GM23338 (cell line): Measurements from ENCODE around the gene SLC2A13. TPM values are rescaled to one million over a fixed set of nuclear protein-coding genes. Genes with fewer than 3 reads are reported as not detected.

ENCODE experiments used
- ATAC-seq: fragments of 200-7000 bp; cut with Tn5 transposase; 3 replicates; pipeline ENCODE4 v1.9.1; 2020
- DNase-seq: peaks from one replicate; pipeline ENCODE4 v3.0.0-alpha.2; 2015; ENCODE audit warnings: low spot score
- H2AFZ ChIP-seq: fragments of 200-600 bp; sonication (generic); 2 replicates; pipeline ENCODE4 v1.8.0; 2016; ENCODE audit warnings: antibody characterized with exemption, mild to moderate bottlenecking, moderate library complexity
- H3F3A ChIP-seq: fragments of 200-600 bp; sonication (generic); replicated peaks from 2 replicates; pipeline ENCODE4 v1.8.0; 2017; ENCODE audit warnings: antibody characterized with exemption, mixed run types, low read depth
- H3K27ac ChIP-seq: fragments of 200-600 bp; sonication (generic); 2 replicates; pipeline ENCODE4 v1.6.1; 2016; ENCODE audit warnings: low read depth
- H3K27me3 ChIP-seq: fragments of 200-600 bp; sonication (generic); 2 replicates; pipeline ENCODE4 v1.8.0; 2016; ENCODE audit warnings: mild to moderate bottlenecking, mixed run types, moderate library complexity; ENCODE audit not compliant: insufficient read depth
- H3K36me3 ChIP-seq: fragments of 200-600 bp; sonication (generic); 2 replicates; pipeline ENCODE4 v1.8.0; 2016; ENCODE audit warnings: mild to moderate bottlenecking; ENCODE audit not compliant: insufficient read depth
- H3K4me1 ChIP-seq: fragments of 200-600 bp; sonication (generic); 2 replicates; pipeline ENCODE4 v1.8.0; 2016; ENCODE audit warnings: mild to moderate bottlenecking, moderate library complexity; ENCODE audit not compliant: insufficient read depth
- H3K4me2 ChIP-seq: fragments of 200-600 bp; sonication (generic); 2 replicates; pipeline ENCODE4 v1.7.1; 2017; ENCODE audit warnings: mixed run types
- H3K4me3 ChIP-seq: fragments of 200-600 bp; sonication (generic); 2 replicates; pipeline ENCODE4 v1.6.1; 2016; ENCODE audit warnings: mixed run types
- H3K79me2 ChIP-seq: fragments of 200-600 bp; sonication (generic); replicated peaks from 2 replicates; pipeline ENCODE4 v1.8.0; 2017; ENCODE audit warnings: mild to moderate bottlenecking; ENCODE audit not compliant: insufficient read depth
- H3K9me2 ChIP-seq: fragments of 200-600 bp; sonication (generic); 2 replicates; pipeline ENCODE4 v1.8.0; 2017; ENCODE audit not compliant: insufficient read depth
- H4K20me1 ChIP-seq: fragments of 200-600 bp; sonication (generic); replicated peaks from 2 replicates; pipeline ENCODE4 v1.8.0; 2017; ENCODE audit warnings: mild to moderate bottlenecking; ENCODE audit not compliant: insufficient read depth
- H3K27ac Mint-ChIP-seq: 2 replicates; pipeline ENCODE4 v1.8.0; 2020; ENCODE audit warnings: inconsistent platforms, mild to moderate bottlenecking, moderate library complexity, mixed read lengths
- H3K27me3 Mint-ChIP-seq: 3 replicates; pipeline ENCODE4 v1.8.0; 2022; ENCODE audit warnings: low read depth, mild to moderate bottlenecking, moderate library complexity, mixed read lengths, inconsistent platforms; ENCODE audit not compliant: insufficient read depth, poor library complexity
- H3K36me3 Mint-ChIP-seq: 3 replicates; pipeline ENCODE4 v1.8.0; 2021; ENCODE audit warnings: low read depth, mild to moderate bottlenecking, inconsistent platforms, moderate library complexity, mixed read lengths
- H3K4me1 Mint-ChIP-seq: 3 replicates; pipeline ENCODE4 v1.8.0; 2020; ENCODE audit warnings: mild to moderate bottlenecking, inconsistent platforms, mixed read lengths
- H3K4me3 Mint-ChIP-seq: 3 replicates; pipeline ENCODE4 v1.8.0; 2021; ENCODE audit warnings: moderate library complexity, mild to moderate bottlenecking, inconsistent platforms, mixed read lengths
- H3K9me3 Mint-ChIP-seq: 3 replicates; pipeline ENCODE4 v1.8.0; 2020; ENCODE audit warnings: moderate library complexity, mild to moderate bottlenecking, inconsistent platforms, mixed read lengths
- CREB1 ChIP-seq: fragments of 250-450 bp; sonication (Bioruptor Pico); IDR thresholded peaks from 2 replicates; pipeline ENCODE4 v1.5.0; 2020; ENCODE audit warnings: low read depth, mild to moderate bottlenecking, moderate library complexity
- CTCF ChIP-seq, 2 experiments: fragments of 200-600 bp in 1 of 2; sonication (generic) in 1 of 2; conservative IDR thresholded peaks; 2 replicates each; pipeline versions ENCODE4 v1.5.1 to v1.6.1; 2016 to 2017; ENCODE audit warnings: antibody characterized with exemption in 2 of 2, low read depth in 2 of 2, mild to moderate bottlenecking in 2 of 2, moderate library complexity in 1 of 2
- EZH2 ChIP-seq: fragments of 200-600 bp; sonication (generic); IDR thresholded peaks from one replicate; pipeline ENCODE4 v1.8.0; 2017; ENCODE audit warnings: antibody characterized with exemption, mild to moderate bottlenecking, low read depth; ENCODE audit not compliant: unreplicated experiment
- EZH2phosphoT487 ChIP-seq: fragments of 200-600 bp; sonication (generic); IDR thresholded peaks from one replicate; pipeline ENCODE4 v1.8.1; 2018; ENCODE audit warnings: antibody characterized with exemption; ENCODE audit not compliant: unreplicated experiment
- JUNB ChIP-seq: IDR thresholded peaks from one replicate; pipeline ENCODE4 v1.6.1; 2016; ENCODE audit warnings: antibody characterized with exemption; ENCODE audit not compliant: unreplicated experiment
- NANOG ChIP-seq: IDR thresholded peaks from 2 replicates; pipeline ENCODE4 v1.6.1; 2016; ENCODE audit warnings: antibody characterized with exemption, borderline replicate concordance
- POLR2AphosphoS5 ChIP-seq: IDR thresholded peaks from 2 replicates; pipeline ENCODE4 v1.6.1; 2016; ENCODE audit warnings: antibody characterized with exemption, low read depth
- STAT1 ChIP-seq: IDR thresholded peaks from one replicate; pipeline ENCODE4 v1.6.1; 2016; ENCODE audit warnings: antibody characterized with exemption; ENCODE audit not compliant: unreplicated experiment
- ZNF114 ChIP-seq: fragments of 250-450 bp; sonication (Bioruptor Pico); IDR thresholded peaks from 2 replicates; pipeline ENCODE4 v1.5.0; 2020; ENCODE audit warnings: mild to moderate bottlenecking, moderate library complexity
- ZNF331 ChIP-seq: fragments of 250-450 bp; sonication (Bioruptor Pico); IDR thresholded peaks from 2 replicates; pipeline ENCODE4 v1.5.0; 2020; ENCODE audit warnings: low read depth, mild to moderate bottlenecking, moderate library complexity
- ZNF462 ChIP-seq: fragments of 250-450 bp; sonication (Bioruptor Pico); IDR thresholded peaks from 2 replicates; pipeline ENCODE4 v1.5.0; 2020; ENCODE audit warnings: mild to moderate bottlenecking, moderate library complexity
- polyA plus RNA-seq: library from polyadenylated mRNA; unstranded; fragments of >200 nt; fragmentation: Nextera tagmentation; extraction: Ambion mirVana; gene quantifications from 2 replicates; pipeline ENCODE4 v1.2.1, GENCODE V29; 2016
- total RNA-seq: library from RNA; depleted of rRNA; stranded (reverse); fragments of >200 nt; shearing (Covaris generic); gene quantifications from 2 replicates; pipeline ENCODE4 v1.2.3, GENCODE V29; 2014
- TF ChIP-seq, protein P1 (sequence below): IDR thresholded peaks from 2 replicates; pipeline ENCODE4 v1.6.1; 2016; ENCODE audit warnings: antibody characterized with exemption
- TF ChIP-seq, protein P2 (sequence below): IDR thresholded peaks from one replicate; pipeline ENCODE4 v1.6.1; 2018; ENCODE audit warnings: antibody characterized with exemption; ENCODE audit not compliant: unreplicated experiment

The SLC2A13 gene
- total and polyA plus RNA-seq, 2 experiments from 2014 or later: 6.8 to 22.7 TPM

GRCh38 chr12:39975374-39975918 lies 130.4 kb downstream of the SLC2A13 start:
- H3K27me3 ChIP-seq: no peaks in the 10 kb centered on the region
- no peak for ATAC-seq
- no peak for DNase-seq
- H4K20me1 ChIP-seq: no peaks in the 10 kb centered on the region
- Mint-ChIP-seq H3K36me3 (peaks cover 4% of the 10 kb centered on the region; the same call in 2 of the 3 replicates), H3K27ac (no peak overlapping the region), H3K4me1 (peaks cover 11% of the 10 kb centered on the region), H3K4me3 (no peak overlapping the region), H3K9me3 (peaks cover under 1% of the 10 kb centered on the region; the same call in 2 of the 3 replicates), H3K27me3 (no peaks in the 10 kb centered on the region)
- H3K4me3 ChIP-seq: no peak overlapping the region
- no peaks in the 10 kb centered on the region for H3K36me3 ChIP-seq
- no peak overlapping the region for H3K4me2 ChIP-seq
- H2AFZ ChIP-seq: no peak overlapping the region
- peaks cover 5% of the 10 kb centered on the region for H3K4me1 ChIP-seq
- peaks cover 3% of the 10 kb centered on the region; the same call in 1 of the 2 replicates for H3K79me2 ChIP-seq
- H3K27ac ChIP-seq: no peak overlapping the region
- H3F3A ChIP-seq: no peaks in the 10 kb centered on the region
- 0 out of 2 replicates have a peak, but pooled peaks cover 6% of the 10 kb centered on the region for H3K9me2 ChIP-seq
- TF ChIP-seq CTCF (conservative IDR thresholded peaks at IDR 0.05; ENCODE audit: low read depth in 2 of 2): no peak
- TF ChIP-seq JUNB: no peak
- no peak for TF ChIP-seq ZNF462 (CRISPR knock-in tag)
- TF ChIP-seq NANOG: no peak
- TF ChIP-seq, protein P1, sequence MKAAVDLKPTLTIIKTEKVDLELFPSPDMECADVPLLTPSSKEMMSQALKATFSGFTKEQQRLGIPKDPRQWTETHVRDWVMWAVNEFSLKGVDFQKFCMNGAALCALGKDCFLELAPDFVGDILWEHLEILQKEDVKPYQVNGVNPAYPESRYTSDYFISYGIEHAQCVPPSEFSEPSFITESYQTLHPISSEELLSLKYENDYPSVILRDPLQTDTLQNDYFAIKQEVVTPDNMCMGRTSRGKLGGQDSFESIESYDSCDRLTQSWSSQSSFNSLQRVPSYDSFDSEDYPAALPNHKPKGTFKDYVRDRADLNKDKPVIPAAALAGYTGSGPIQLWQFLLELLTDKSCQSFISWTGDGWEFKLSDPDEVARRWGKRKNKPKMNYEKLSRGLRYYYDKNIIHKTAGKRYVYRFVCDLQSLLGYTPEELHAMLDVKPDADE: no peak
- TF ChIP-seq, protein P2, sequence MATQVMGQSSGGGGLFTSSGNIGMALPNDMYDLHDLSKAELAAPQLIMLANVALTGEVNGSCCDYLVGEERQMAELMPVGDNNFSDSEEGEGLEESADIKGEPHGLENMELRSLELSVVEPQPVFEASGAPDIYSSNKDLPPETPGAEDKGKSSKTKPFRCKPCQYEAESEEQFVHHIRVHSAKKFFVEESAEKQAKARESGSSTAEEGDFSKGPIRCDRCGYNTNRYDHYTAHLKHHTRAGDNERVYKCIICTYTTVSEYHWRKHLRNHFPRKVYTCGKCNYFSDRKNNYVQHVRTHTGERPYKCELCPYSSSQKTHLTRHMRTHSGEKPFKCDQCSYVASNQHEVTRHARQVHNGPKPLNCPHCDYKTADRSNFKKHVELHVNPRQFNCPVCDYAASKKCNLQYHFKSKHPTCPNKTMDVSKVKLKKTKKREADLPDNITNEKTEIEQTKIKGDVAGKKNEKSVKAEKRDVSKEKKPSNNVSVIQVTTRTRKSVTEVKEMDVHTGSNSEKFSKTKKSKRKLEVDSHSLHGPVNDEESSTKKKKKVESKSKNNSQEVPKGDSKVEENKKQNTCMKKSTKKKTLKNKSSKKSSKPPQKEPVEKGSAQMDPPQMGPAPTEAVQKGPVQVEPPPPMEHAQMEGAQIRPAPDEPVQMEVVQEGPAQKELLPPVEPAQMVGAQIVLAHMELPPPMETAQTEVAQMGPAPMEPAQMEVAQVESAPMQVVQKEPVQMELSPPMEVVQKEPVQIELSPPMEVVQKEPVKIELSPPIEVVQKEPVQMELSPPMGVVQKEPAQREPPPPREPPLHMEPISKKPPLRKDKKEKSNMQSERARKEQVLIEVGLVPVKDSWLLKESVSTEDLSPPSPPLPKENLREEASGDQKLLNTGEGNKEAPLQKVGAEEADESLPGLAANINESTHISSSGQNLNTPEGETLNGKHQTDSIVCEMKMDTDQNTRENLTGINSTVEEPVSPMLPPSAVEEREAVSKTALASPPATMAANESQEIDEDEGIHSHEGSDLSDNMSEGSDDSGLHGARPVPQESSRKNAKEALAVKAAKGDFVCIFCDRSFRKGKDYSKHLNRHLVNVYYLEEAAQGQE: no peak
- no peak for TF ChIP-seq STAT1
- no peak for TF ChIP-seq EZH2
- no peak for TF ChIP-seq CREB1 (CRISPR knock-in tag)
- TF ChIP-seq ZNF114: no peak
- no peak for TF ChIP-seq EZH2phosphoT487
- no peak for TF ChIP-seq POLR2AphosphoS5
- no peak for TF ChIP-seq ZNF331 (CRISPR knock-in tag)
